ENCODE measurements around the gene CDC25B.

CDC25B gene

DNA sequence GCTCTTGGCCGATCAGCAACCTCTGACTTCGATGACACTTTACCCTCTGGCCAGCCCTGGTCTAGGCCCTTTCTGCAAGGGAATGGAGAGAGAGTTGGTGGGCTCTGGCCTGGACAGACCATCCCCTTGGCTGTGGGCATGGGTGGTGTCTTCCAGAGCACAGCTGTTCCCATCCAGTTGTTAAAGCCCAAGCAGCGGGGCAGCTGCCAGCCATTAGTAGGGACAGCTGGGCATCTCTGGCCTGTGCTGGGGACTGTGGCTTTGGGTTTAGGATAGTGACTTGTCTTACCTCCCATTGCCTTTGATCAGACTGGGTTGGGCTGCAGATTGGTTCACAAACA is 2.8 kb downstream of the CDC25B start:
- H3K27me3 Mint-ChIP-seq, result no peaks in the 10 kb centered on the region
- H3K9me3 Mint-ChIP-seq, result no peaks in the 10 kb centered on the region
- peaks cover 47% of the 10 kb centered on the region for H3K4me1 Mint-ChIP-seq
- no peak for ATAC-seq (ENCODE audit: low read depth)
- H3K27ac Mint-ChIP-seq, result peak overlapping the region; percentile 91
- no peak for DNase-seq (ENCODE audit: low spot score in 2 of 2)
- H3K36me3 Mint-ChIP-seq, result peaks cover 15% of the 10 kb centered on the region
- peak overlapping the region; percentile 74 for H3K4me3 Mint-ChIP-seq

DNA sequence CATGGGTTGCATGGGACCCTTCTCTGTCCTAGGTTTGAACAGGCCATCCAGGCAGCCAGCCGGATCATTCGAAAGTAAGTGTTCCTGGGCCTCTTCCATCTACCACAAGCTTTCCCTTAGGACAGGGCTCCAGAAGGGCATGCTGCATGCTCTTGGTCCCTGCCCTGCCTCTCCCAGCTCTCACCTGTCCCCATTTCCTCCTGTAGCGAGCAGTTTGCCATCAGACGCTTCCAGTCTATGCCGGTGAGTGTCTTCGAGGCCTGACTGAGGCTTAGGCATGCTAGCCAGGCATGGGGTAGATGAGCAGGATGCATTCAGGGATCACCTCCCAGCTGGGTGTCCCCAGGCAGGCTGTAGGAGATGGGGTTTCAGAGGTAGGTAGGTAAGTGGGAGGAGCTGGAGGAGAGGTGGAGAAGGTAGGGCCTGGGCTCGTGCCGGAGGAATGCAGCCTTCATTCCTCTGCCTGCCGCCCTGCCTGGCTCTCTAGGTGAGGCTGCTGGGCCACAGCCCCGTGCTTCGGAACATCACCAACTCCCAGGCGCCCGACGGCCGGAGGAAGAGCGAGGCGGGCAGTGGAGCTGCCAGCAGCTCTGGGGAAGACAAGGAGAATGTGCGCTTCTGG is 4.3 kb downstream of the CDC25B start:
- H3K9me3 Mint-ChIP-seq, result no peaks in the 10 kb centered on the region
- peaks cover 24% of the 10 kb centered on the region for H3K36me3 Mint-ChIP-seq
- H3K27ac Mint-ChIP-seq, result peak overlapping the region; percentile 91
- no peak for ATAC-seq (ENCODE audit: low read depth)
- no peak for DNase-seq (ENCODE audit: low spot score in 2 of 2)
- H3K4me1 Mint-ChIP-seq, result peaks cover 53% of the 10 kb centered on the region
- H3K4me3 Mint-ChIP-seq, result peak overlapping the region; percentile 74
- no peaks in the 10 kb centered on the region for H3K27me3 Mint-ChIP-seq

DNA sequence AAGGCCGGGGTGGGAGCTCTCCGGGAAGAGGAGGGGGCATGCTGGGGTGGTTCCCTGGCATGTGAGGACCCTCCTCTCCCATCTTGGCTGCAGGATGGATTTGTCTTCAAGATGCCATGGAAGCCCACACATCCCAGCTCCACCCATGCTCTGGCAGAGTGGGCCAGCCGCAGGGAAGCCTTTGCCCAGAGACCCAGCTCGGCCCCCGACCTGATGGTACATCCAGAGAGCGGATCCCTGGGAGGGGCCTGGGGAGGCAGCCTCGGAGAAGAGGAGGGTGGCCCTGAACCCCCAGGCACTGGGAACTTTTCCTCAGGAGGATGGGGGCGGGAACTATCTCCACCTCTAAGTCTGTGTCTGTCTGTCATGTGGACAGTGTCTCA is 4.8 kb downstream of the CDC25B start:
- Mint-ChIP-seq H3K27ac (peak overlapping the region; percentile 91), H3K27me3 (no peaks in the 10 kb centered on the region), H3K4me1 (peaks cover 53% of the 10 kb centered on the region), H3K36me3 (peaks cover 28% of the 10 kb centered on the region), H3K4me3 (no peak overlapping the region), H3K9me3 (no peaks in the 10 kb centered on the region)
- no peak for ATAC-seq (ENCODE audit: low read depth)
- DNase-seq (ENCODE audit: low spot score in 2 of 2), result no peak

DNA sequence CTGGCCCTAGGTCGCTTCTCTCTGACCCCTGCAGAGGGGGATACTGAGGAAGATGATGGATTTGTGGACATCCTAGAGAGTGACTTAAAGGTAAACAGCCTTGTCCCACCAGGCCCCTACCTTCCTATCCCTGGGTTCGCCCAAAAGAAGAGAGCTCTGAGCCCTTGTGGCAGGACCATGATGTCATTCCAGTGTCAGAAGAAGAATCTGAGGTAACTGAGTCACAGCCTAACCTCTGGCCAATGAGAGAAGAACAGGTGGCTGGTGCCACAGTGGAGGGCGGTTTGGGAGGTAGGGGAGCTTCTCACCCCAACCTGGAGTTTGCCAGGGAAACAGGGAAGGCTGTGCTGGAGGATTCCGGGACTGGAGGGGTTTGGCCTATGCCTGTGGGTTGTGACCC is 5.2 kb downstream of the CDC25B start:
- Mint-ChIP-seq H3K9me3 (no peaks in the 10 kb centered on the region), H3K4me3 (no peak overlapping the region), H3K36me3 (peaks cover 30% of the 10 kb centered on the region), H3K27ac (peak overlapping the region; percentile 91), H3K4me1 (peaks cover 53% of the 10 kb centered on the region), H3K27me3 (no peaks in the 10 kb centered on the region)
- DNase-seq (ENCODE audit: low spot score in 2 of 2) (no peak), ATAC-seq (ENCODE audit: low read depth) (no peak)

DNA sequence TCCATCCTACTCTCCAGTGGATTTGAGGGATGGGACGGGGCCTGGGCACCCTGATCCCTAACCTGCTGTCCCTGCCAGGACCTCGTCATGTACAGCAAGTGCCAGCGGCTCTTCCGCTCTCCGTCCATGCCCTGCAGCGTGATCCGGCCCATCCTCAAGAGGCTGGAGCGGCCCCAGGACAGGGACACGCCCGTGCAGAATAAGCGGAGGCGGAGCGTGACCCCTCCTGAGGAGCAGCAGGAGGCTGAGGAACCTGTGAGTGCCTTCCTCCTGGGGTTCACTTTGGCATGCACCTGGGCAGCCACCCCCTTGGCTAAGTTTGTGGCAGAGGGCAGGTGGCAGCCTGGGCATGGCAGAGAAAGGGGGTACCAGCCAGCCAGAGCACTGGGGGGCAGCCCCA is 5.7 kb downstream of the CDC25B start:
- H3K36me3 Mint-ChIP-seq, result peaks cover 30% of the 10 kb centered on the region
- H3K27ac Mint-ChIP-seq, result no peak overlapping the region
- no peak overlapping the region for H3K4me3 Mint-ChIP-seq
- peaks cover 49% of the 10 kb centered on the region for H3K4me1 Mint-ChIP-seq
- no peaks in the 10 kb centered on the region for H3K27me3 Mint-ChIP-seq
- H3K9me3 Mint-ChIP-seq, result no peaks in the 10 kb centered on the region
- ATAC-seq (ENCODE audit: low read depth), result no peak
- DNase-seq (ENCODE audit: low spot score in 2 of 2), result no peak

DNA sequence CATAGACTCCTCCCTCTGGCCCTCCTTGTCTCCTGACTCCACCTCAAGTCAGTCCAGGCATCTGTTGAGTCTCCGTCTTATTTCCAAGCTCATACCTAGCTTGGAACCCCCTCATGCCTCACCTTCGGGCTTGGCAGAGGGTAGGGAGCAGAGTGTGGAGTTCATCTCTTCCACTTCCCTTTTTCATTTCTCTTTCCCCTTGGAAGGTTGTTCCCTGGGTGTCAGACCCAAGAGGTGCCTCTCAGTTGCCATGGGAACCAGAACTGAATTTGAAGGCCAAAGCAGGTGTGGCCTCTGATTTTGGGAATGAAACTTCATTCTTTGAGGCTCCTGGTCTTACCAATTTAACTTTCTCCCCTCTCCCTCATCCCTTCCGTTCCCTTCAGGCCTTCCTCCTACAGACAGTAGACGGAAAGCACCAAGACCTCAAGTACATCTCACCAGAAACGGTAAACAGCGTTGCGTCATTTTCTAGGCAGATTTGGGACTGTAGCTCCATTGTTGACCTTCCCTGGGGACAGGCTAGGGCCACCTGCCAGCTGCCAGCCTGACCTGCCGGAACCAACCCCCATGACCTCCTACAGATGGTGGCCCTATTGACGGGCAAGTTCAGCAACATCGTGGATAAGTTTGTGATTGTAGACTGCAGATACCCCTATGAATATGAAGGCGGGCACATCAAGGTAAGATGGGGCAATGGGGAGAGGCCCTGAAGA is 6.6 kb downstream of the CDC25B start:
- Mint-ChIP-seq H3K36me3 (peaks cover 30% of the 10 kb centered on the region), H3K9me3 (no peaks in the 10 kb centered on the region), H3K4me1 (peaks cover 41% of the 10 kb centered on the region), H3K27ac (peak overlapping the region; percentile 73), H3K27me3 (no peaks in the 10 kb centered on the region), H3K4me3 (no peak overlapping the region)
- DNase-seq (ENCODE audit: low spot score in 2 of 2) (no peak), ATAC-seq (ENCODE audit: low read depth) (no peak)

DNA sequence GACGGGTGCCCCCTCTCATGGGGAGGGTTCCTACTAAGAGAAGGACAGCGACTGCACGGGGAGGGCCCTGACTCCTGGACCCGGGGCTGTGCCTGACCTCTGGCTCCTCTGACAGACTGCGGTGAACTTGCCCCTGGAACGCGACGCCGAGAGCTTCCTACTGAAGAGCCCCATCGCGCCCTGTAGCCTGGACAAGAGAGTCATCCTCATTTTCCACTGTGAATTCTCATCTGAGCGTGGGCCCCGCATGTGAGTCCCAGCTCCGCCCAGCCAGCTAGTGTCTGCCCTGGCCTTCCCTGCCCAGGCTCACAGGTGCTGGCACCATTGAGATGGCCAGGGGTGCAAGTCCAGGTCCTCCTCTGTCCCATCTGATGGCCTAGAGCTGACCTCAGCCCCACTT is 7.2 kb downstream of the CDC25B start:
- no peak overlapping the region for H3K27ac Mint-ChIP-seq
- no peak for DNase-seq (ENCODE audit: low spot score in 2 of 2)
- no peak overlapping the region for H3K4me3 Mint-ChIP-seq
- no peaks in the 10 kb centered on the region for H3K9me3 Mint-ChIP-seq
- peaks cover 37% of the 10 kb centered on the region for H3K4me1 Mint-ChIP-seq
- no peak for ATAC-seq (ENCODE audit: low read depth)
- H3K27me3 Mint-ChIP-seq, result no peaks in the 10 kb centered on the region
- peaks cover 30% of the 10 kb centered on the region for H3K36me3 Mint-ChIP-seq

DNA sequence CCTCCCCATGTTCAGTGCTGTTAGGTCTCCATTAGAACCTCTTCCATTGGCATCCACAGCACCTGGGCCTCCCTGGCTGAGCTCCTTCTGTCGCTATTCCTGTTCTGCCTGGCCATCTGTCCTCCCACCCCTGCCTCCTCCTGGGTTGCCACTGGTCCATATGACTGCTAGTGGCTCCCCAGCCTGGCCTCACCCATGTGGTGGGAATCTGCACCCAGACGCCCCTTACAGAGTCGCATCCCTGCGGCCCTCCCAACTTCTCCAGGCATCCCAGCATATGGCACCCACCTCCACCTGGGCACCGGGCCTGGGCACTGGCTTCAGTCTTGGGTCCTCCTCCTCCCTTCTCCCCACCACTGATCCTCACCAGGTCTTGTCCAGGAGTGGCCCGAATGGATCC is 7.7 kb downstream of the CDC25B start:
- H3K36me3 Mint-ChIP-seq, result peaks cover 30% of the 10 kb centered on the region
- no peak overlapping the region for H3K4me3 Mint-ChIP-seq
- peaks cover 32% of the 10 kb centered on the region for H3K4me1 Mint-ChIP-seq
- H3K27me3 Mint-ChIP-seq, result no peaks in the 10 kb centered on the region
- ATAC-seq (ENCODE audit: low read depth) (no peak), DNase-seq (ENCODE audit: low spot score in 2 of 2) (no peak)
- H3K27ac Mint-ChIP-seq, result peak overlapping the region; percentile 40
- H3K9me3 Mint-ChIP-seq, result no peaks in the 10 kb centered on the region

DNA sequence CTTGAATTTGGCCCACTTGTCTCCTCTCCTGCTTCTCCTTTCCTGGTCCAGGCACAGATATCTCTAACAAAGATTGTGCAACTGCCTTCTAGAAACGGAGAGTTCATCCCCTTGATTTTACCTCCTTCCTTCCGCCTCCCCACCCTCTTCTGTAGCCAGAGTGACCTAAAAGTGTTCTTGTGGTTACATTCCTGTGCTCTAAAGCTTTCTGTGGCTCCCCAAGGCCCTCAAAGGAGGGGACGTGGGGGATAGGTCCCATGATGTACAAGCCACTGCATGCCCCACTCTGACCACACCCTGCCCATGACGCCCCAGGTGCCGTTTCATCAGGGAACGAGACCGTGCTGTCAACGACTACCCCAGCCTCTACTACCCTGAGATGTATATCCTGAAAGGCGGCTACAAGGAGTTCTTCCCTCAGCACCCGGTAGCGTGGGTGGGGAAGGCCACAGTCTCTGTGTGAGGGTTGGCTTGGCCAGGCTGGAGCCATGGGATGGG is 8.2 kb downstream of the CDC25B start:
- DNase-seq (ENCODE audit: low spot score in 2 of 2), result no peak
- ATAC-seq (ENCODE audit: low read depth), result no peak
- Mint-ChIP-seq H3K27ac (peak overlapping the region; percentile 40), H3K27me3 (no peaks in the 10 kb centered on the region), H3K4me1 (peaks cover 29% of the 10 kb centered on the region), H3K36me3 (peaks cover 30% of the 10 kb centered on the region), H3K4me3 (no peak overlapping the region), H3K9me3 (no peaks in the 10 kb centered on the region)

DNA sequence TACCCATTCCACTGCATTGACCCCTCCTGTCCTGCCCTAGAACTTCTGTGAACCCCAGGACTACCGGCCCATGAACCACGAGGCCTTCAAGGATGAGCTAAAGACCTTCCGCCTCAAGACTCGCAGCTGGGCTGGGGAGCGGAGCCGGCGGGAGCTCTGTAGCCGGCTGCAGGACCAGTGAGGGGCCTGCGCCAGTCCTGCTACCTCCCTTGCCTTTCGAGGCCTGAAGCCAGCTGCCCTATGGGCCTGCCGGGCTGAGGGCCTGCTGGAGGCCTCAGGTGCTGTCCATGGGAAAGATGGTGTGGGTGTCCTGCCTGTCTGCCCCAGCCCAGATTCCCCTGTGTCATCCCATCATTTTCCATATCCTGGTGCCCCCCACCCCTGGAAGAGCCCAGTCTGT is 8.7 kb downstream of the CDC25B start:
- H3K4me3 Mint-ChIP-seq, result no peak overlapping the region
- no peak overlapping the region for H3K27ac Mint-ChIP-seq
- H3K9me3 Mint-ChIP-seq, result no peaks in the 10 kb centered on the region
- DNase-seq (ENCODE audit: low spot score in 2 of 2), result no peak
- H3K27me3 Mint-ChIP-seq, result no peaks in the 10 kb centered on the region
- peaks cover 30% of the 10 kb centered on the region for H3K36me3 Mint-ChIP-seq
- H3K4me1 Mint-ChIP-seq, result peaks cover 25% of the 10 kb centered on the region
- ATAC-seq (ENCODE audit: low read depth), result no peak

DNA sequence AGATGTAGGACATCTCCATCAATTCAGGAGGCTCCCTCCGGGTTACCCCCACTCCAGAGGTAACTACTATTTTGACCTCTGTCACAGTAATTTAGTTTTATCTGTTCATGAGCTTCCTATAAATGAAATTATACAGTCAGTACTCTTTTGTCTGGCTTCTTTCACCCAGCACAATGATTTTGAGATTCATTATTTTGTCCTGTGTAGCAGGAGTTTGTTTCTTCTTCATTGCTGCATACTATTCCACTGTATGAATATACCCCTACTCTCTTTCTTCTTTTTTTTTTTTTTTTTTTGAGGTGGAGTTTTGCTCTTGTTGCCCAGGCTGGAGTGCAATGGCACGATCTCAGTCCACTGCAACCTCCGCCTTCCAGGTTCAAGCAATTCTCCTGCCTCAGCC is 12.4 kb downstream of the CDC25B start:
- H3K36me3 Mint-ChIP-seq, result peaks cover 19% of the 10 kb centered on the region
- DNase-seq (ENCODE audit: low spot score in 2 of 2) (no peak), ATAC-seq (ENCODE audit: low read depth) (no peak)
- no peak overlapping the region for H3K4me3 Mint-ChIP-seq
- H3K27ac Mint-ChIP-seq, result no peak overlapping the region
- H3K9me3 Mint-ChIP-seq, result no peaks in the 10 kb centered on the region
- peaks cover 21% of the 10 kb centered on the region for H3K4me1 Mint-ChIP-seq
- no peaks in the 10 kb centered on the region for H3K27me3 Mint-ChIP-seq

DNA sequence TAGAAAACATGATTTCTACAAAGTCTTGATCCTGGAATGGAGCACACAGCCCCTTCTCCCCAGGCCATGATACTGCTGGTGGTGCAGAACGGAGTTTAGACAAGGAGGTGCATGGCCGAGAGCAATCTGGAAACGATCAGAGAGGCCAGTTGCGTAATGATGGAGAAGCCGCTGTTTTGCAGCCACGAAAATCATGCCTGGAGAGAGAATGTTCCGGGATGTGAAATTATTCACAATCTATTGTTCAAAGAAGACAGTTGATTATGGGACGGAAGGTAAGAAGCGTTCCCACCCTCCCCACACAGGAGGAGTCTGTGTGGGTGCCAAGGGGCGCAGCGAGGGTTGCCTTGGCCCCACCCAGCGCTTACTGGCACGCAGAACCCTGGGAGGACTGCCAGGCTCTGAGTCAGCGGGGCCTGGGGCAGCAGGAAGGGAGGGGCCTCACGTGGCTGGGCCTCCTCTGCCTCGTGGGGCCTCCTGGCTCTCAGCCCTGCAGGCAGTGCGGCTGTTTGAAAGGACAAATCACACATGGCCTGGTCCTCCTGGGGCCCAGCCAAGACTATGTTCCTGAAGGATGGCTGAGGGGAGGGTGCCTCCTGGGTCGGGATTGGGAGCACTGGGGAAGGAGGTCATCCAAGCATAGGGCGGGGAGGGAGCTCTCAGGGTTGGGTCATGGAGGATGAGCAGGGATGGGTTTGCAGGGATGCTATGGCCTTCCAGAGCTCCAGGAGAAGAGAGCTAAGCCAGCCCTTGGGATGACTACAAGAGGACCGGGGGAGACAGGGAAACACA is 15.6 kb downstream of the CDC25B start:
- H3K4me3 Mint-ChIP-seq, result peak overlapping the region; percentile 67
- H3K27ac Mint-ChIP-seq, result peak overlapping the region; percentile 63
- H3K9me3 Mint-ChIP-seq, result no peaks in the 10 kb centered on the region
- DNase-seq (ENCODE audit: low spot score in 2 of 2), result no peak
- peak; percentile 66 for ATAC-seq (ENCODE audit: low read depth)
- peaks cover 4% of the 10 kb centered on the region for H3K27me3 Mint-ChIP-seq
- peaks cover 14% of the 10 kb centered on the region for H3K4me1 Mint-ChIP-seq
- no peaks in the 10 kb centered on the region for H3K36me3 Mint-ChIP-seq

DNA sequence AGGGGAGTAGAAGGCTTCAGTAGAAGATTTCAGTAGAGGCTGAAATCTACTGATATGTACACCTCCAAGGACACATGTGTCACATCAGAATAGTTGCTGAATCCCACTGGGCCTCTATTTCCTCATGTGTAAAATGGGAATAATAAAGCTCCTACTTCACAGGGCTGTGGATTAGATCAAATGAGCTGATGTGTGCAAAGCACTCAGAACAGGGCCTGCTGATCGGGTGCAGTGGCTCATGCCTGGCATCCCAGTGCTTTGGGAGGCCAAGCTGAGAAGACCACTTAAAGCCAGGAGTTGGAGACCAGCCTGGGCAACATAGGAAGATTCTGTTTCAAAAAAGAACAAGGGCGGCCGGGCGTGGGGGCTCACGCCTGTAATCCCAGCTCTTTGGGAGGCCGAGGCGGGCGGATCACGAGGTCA is 16.2 kb downstream of the CDC25B start:
- ATAC-seq (ENCODE audit: low read depth), result no peak
- peaks cover 14% of the 10 kb centered on the region for H3K4me1 Mint-ChIP-seq
- no peaks in the 10 kb centered on the region for H3K36me3 Mint-ChIP-seq
- no peak overlapping the region for H3K4me3 Mint-ChIP-seq
- H3K27ac Mint-ChIP-seq, result peak overlapping the region; percentile 63
- no peak for DNase-seq (ENCODE audit: low spot score in 2 of 2)
- H3K27me3 Mint-ChIP-seq, result peaks cover 4% of the 10 kb centered on the region
- no peaks in the 10 kb centered on the region for H3K9me3 Mint-ChIP-seq

All from memory B cell (primary cell).